Peyer's patch (tissue), 4 donors: ENCODE results near the gene PIEZO2. TPM values are rescaled to one million over a fixed set of nuclear protein-coding genes. Genes with fewer than 3 reads are reported as not detected.
"Not testable (repeated sequence)": the region's sequence is repeated elsewhere in the genome, so short reads cannot be mapped to it uniquely, and the experiment has no call there.

Source experiments
- DNase-seq, 3 donors: peaks; one replicate each; pipeline ENCODE4 v3.0.0-alpha.2; 2017 to 2019
- H3K27ac ChIP-seq, 4 donors: fragments of 200-600 bp; sonication (generic); one replicate each; pipeline ENCODE4 v1.5.1; 2016 to 2019
- H3K27me3 ChIP-seq, 2 donors: fragments of 200-600 bp; sonication (generic); one replicate each; pipeline ENCODE4 v1.5.1; 2019
- H3K36me3 ChIP-seq, 3 donors: fragments of 200-600 bp; sonication (generic); one replicate each; pipeline ENCODE4 v1.5.1; 2016 to 2019
- H3K4me1 ChIP-seq, 4 donors: fragments of 200-600 bp; sonication (generic); one replicate each; pipeline ENCODE4 v1.5.1; 2016 to 2019
- H3K4me3 ChIP-seq, 4 donors: fragments of 200-600 bp; sonication (generic); 1 replicate in 3 of 4; 2 replicates in 1 of 4; pipeline ENCODE4 v1.5.1; 2016 to 2019; ENCODE audit warnings: mild to moderate bottlenecking in 1 of 4
- H3K9me3 ChIP-seq, 4 donors: fragments of 200-600 bp; sonication (generic); one replicate each; pipeline ENCODE4 v1.5.1; 2016 to 2019; ENCODE audit warnings: mild to moderate bottlenecking in 1 of 4
- CTCF ChIP-seq, 6 experiments: fragments of 450-650 bp in 4 of 6; fragments of 200-600 bp in 2 of 6; sonication (generic) in 1 of 6; IDR thresholded peaks; one replicate each; pipeline ENCODE4 v1.5.1; 2017 to 2019; ENCODE audit warnings: antibody characterized with exemption in 6 of 6, mild to moderate bottlenecking in 3 of 6, moderate library complexity in 1 of 6
- POLR2A ChIP-seq, 2 donors: fragments of 450-650 bp; IDR thresholded peaks; one replicate each; pipeline ENCODE4 v1.5.1; 2017; ENCODE audit warnings: antibody characterized with exemption in 2 of 2, mild to moderate bottlenecking in 2 of 2, moderate library complexity in 2 of 2
- total RNA-seq, 4 donors: library from RNA; depleted of rRNA; stranded (reverse); fragments of >200 nt; gene quantifications; one replicate each; pipeline ENCODE4 v1.1.0, GENCODE V29; 2016

The PIEZO2 gene
- total RNA-seq, 4 donors from 2014 or later = 0.85 to 5.8 (median 4.5) TPM

- TF ChIP-seq CTCF (IDR thresholded peaks at IDR 0.05) = no peak
- TF ChIP-seq POLR2A (IDR thresholded peaks at IDR 0.05) = no peak
- Histone ChIP-seq H3K27me3 (no peaks in the 10 kb centered on the region), H3K4me3 (no peak overlapping the region), H3K4me1 (no peaks in the 10 kb centered on the region), H3K27ac (no peak overlapping the region), H3K9me3 (no peaks in the 10 kb centered on the region), H3K36me3 (no peaks in the 10 kb centered on the region)
- DNase-seq = no peak
Measured at GRCh38 chr18:11137400-11137799, 12.0 kb downstream of the PIEZO2 start.

DNA sequence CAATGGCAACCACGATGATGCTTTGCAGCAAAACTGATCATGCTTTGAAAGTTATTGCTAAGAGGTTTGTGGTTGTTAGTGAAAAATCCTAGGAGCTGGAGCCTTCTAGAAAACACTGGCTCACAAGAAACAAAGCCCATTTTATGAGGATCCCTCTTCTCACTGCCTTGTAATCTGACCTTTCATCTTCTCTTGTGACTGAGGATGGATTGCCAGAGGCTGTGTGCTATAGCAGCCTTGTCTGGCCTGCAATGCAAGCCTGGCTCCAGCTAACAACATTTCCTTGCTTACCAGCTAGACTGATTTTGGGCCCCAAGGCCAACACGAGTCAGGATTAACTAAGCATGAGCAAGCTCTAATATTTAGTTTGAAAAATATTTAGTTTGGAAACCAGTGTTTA lies 13.1 kb downstream of the PIEZO2 start:
- Histone ChIP-seq H3K36me3 (no peaks in the 10 kb centered on the region), H3K4me1 (no peaks in the 10 kb centered on the region), H3K27me3 (no peaks in the 10 kb centered on the region), H3K27ac (no peak overlapping the region), H3K9me3 (no peaks in the 10 kb centered on the region), H3K4me3 (no peak overlapping the region)
- no peak for DNase-seq
- TF ChIP-seq CTCF (IDR thresholded peaks at IDR 0.05) (no peak), POLR2A (IDR thresholded peaks at IDR 0.05) (no peak)

DNA sequence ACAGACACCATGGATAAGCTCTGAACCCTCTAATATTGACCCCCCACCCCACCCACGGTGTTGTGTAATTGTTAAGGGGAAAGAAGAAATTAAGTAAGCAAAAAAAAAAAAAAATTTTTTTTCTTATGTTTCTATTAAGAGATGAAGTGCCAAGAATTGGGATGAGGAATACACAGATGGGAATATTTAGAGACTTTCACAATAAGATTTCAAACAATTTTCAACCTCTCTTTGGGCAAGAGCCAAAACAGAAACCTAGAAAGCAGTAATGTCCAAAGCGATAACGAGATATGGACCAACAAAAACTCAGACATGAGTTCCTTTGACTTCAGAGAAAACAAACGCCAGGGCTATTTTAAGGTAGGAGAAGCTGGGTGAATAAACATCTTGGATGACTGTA lies 14.4 kb downstream of the PIEZO2 start:
- no peaks in the 10 kb centered on the region for H3K4me1 ChIP-seq
- no peaks in the 10 kb centered on the region for H3K27me3 ChIP-seq
- no peak overlapping the region for H3K27ac ChIP-seq
- no peak overlapping the region for H3K4me3 ChIP-seq
- no peak for TF ChIP-seq POLR2A (IDR thresholded peaks at IDR 0.05)
- no peak for TF ChIP-seq CTCF (IDR thresholded peaks at IDR 0.05)
- no peak for DNase-seq
- no peaks in the 10 kb centered on the region for H3K36me3 ChIP-seq
- H3K9me3 ChIP-seq = no peaks in the 10 kb centered on the region

DNA sequence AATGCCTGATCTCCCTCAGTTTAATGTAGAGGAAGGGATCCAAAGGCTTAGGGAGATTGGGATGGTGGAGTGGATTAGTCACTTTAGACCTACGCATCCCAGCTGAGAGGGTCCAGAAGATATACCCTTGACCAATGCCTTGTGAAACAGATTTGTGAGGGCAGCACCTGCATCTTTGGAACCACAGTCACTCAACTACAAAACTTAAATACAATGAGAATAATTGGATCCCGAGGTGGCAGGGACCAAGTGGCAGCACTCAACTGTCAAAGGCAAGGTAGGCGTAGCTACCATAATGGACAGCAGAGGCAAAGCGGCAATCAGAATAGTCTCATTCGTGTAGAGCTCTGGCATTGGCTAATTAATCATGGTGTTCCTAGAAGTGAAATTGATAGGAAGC lies 20.3 kb downstream of the PIEZO2 start:
- not testable (repeated sequence) for H3K27me3 ChIP-seq, H3K9me3 ChIP-seq, H3K27ac ChIP-seq, H3K4me1 ChIP-seq, H3K36me3 ChIP-seq, H3K4me3 ChIP-seq, DNase-seq

GRCh38 chr18:11125492-11126315 lies 23.7 kb downstream of the PIEZO2 start:
- Histone ChIP-seq H3K27ac (no peak overlapping the region), H3K4me1 (no peaks in the 10 kb centered on the region), H3K27me3 (no peaks in the 10 kb centered on the region), H3K9me3 (no peaks in the 10 kb centered on the region), H3K36me3 (no peaks in the 10 kb centered on the region), H3K4me3 (no peak overlapping the region)
- TF ChIP-seq POLR2A (IDR thresholded peaks at IDR 0.05) (no peak), CTCF (IDR thresholded peaks at IDR 0.05) (no peak)
- DNase-seq = no peak

GRCh38 chr18:11124054-11124453 lies 25.3 kb downstream of the PIEZO2 start:
- no peak overlapping the region for H3K27ac ChIP-seq
- no peak for DNase-seq
- no peak overlapping the region for H3K4me3 ChIP-seq
- TF ChIP-seq CTCF (IDR thresholded peaks at IDR 0.05) (no peak), POLR2A (IDR thresholded peaks at IDR 0.05) (no peak)
- no peaks in the 10 kb centered on the region for H3K27me3 ChIP-seq
- no peaks in the 10 kb centered on the region for H3K4me1 ChIP-seq
- H3K36me3 ChIP-seq = no peaks in the 10 kb centered on the region
- no peaks in the 10 kb centered on the region for H3K9me3 ChIP-seq
